GM23338 (cell line): ENCODE measurements around the gene MTA1. TPM values are rescaled to one million over a fixed set of nuclear protein-coding genes. Genes with fewer than 3 reads are reported as not detected.

Experiments used
- ATAC-seq: fragments of 200-7000 bp; cut with Tn5 transposase; 3 replicates; pipeline ENCODE4 v1.9.1; 2020
- DNase-seq: peaks from one replicate; pipeline ENCODE4 v3.0.0-alpha.2; 2015; ENCODE audit warnings: low spot score
- H2AFZ ChIP-seq: fragments of 200-600 bp; sonication (generic); 2 replicates; pipeline ENCODE4 v1.8.0; 2016; ENCODE audit warnings: antibody characterized with exemption, mild to moderate bottlenecking, moderate library complexity
- H3F3A ChIP-seq: fragments of 200-600 bp; sonication (generic); replicated peaks from 2 replicates; pipeline ENCODE4 v1.8.0; 2017; ENCODE audit warnings: antibody characterized with exemption, mixed run types, low read depth
- H3K27ac ChIP-seq: fragments of 200-600 bp; sonication (generic); 2 replicates; pipeline ENCODE4 v1.6.1; 2016; ENCODE audit warnings: low read depth
- H3K27me3 ChIP-seq: fragments of 200-600 bp; sonication (generic); 2 replicates; pipeline ENCODE4 v1.8.0; 2016; ENCODE audit warnings: mild to moderate bottlenecking, mixed run types, moderate library complexity; ENCODE audit not compliant: insufficient read depth
- H3K36me3 ChIP-seq: fragments of 200-600 bp; sonication (generic); 2 replicates; pipeline ENCODE4 v1.8.0; 2016; ENCODE audit warnings: mild to moderate bottlenecking; ENCODE audit not compliant: insufficient read depth
- H3K4me1 ChIP-seq: fragments of 200-600 bp; sonication (generic); 2 replicates; pipeline ENCODE4 v1.8.0; 2016; ENCODE audit warnings: mild to moderate bottlenecking, moderate library complexity; ENCODE audit not compliant: insufficient read depth
- H3K4me2 ChIP-seq: fragments of 200-600 bp; sonication (generic); 2 replicates; pipeline ENCODE4 v1.7.1; 2017; ENCODE audit warnings: mixed run types
- H3K4me3 ChIP-seq: fragments of 200-600 bp; sonication (generic); 2 replicates; pipeline ENCODE4 v1.6.1; 2016; ENCODE audit warnings: mixed run types
- H3K79me2 ChIP-seq: fragments of 200-600 bp; sonication (generic); replicated peaks from 2 replicates; pipeline ENCODE4 v1.8.0; 2017; ENCODE audit warnings: mild to moderate bottlenecking; ENCODE audit not compliant: insufficient read depth
- H3K9me2 ChIP-seq: fragments of 200-600 bp; sonication (generic); 2 replicates; pipeline ENCODE4 v1.8.0; 2017; ENCODE audit not compliant: insufficient read depth
- H4K20me1 ChIP-seq: fragments of 200-600 bp; sonication (generic); replicated peaks from 2 replicates; pipeline ENCODE4 v1.8.0; 2017; ENCODE audit warnings: mild to moderate bottlenecking; ENCODE audit not compliant: insufficient read depth
- H3K27ac Mint-ChIP-seq: 2 replicates; pipeline ENCODE4 v1.8.0; 2020; ENCODE audit warnings: inconsistent platforms, mild to moderate bottlenecking, moderate library complexity, mixed read lengths
- H3K27me3 Mint-ChIP-seq: 3 replicates; pipeline ENCODE4 v1.8.0; 2022; ENCODE audit warnings: low read depth, mild to moderate bottlenecking, moderate library complexity, mixed read lengths, inconsistent platforms; ENCODE audit not compliant: insufficient read depth, poor library complexity
- H3K36me3 Mint-ChIP-seq: 3 replicates; pipeline ENCODE4 v1.8.0; 2021; ENCODE audit warnings: low read depth, mild to moderate bottlenecking, inconsistent platforms, moderate library complexity, mixed read lengths
- H3K4me1 Mint-ChIP-seq: 3 replicates; pipeline ENCODE4 v1.8.0; 2020; ENCODE audit warnings: mild to moderate bottlenecking, inconsistent platforms, mixed read lengths
- H3K4me3 Mint-ChIP-seq: 3 replicates; pipeline ENCODE4 v1.8.0; 2021; ENCODE audit warnings: moderate library complexity, mild to moderate bottlenecking, inconsistent platforms, mixed read lengths
- H3K9me3 Mint-ChIP-seq: 3 replicates; pipeline ENCODE4 v1.8.0; 2020; ENCODE audit warnings: moderate library complexity, mild to moderate bottlenecking, inconsistent platforms, mixed read lengths
- EZH2phosphoT487 ChIP-seq: fragments of 200-600 bp; sonication (generic); IDR thresholded peaks from one replicate; pipeline ENCODE4 v1.8.1; 2018; ENCODE audit warnings: antibody characterized with exemption; ENCODE audit not compliant: unreplicated experiment
- ZNF331 ChIP-seq: fragments of 250-450 bp; sonication (Bioruptor Pico); IDR thresholded peaks from 2 replicates; pipeline ENCODE4 v1.5.0; 2020; ENCODE audit warnings: low read depth, mild to moderate bottlenecking, moderate library complexity
- polyA plus RNA-seq: library from polyadenylated mRNA; unstranded; fragments of >200 nt; fragmentation: Nextera tagmentation; extraction: Ambion mirVana; gene quantifications from 2 replicates; pipeline ENCODE4 v1.2.1, GENCODE V29; 2016
- total RNA-seq: library from RNA; depleted of rRNA; stranded (reverse); fragments of >200 nt; shearing (Covaris generic); gene quantifications from 2 replicates; pipeline ENCODE4 v1.2.3, GENCODE V29; 2014
- TF ChIP-seq, protein P1 (sequence below): IDR thresholded peaks from 2 replicates; pipeline ENCODE4 v1.6.1; 2016; ENCODE audit warnings: antibody characterized with exemption
- TF ChIP-seq, protein P2 (sequence below): IDR thresholded peaks from one replicate; pipeline ENCODE4 v1.6.1; 2018; ENCODE audit warnings: antibody characterized with exemption; ENCODE audit not compliant: unreplicated experiment

The MTA1 gene
- total and polyA plus RNA-seq, 2 experiments from 2014 or later: 53.3 to 126 TPM

DNA sequence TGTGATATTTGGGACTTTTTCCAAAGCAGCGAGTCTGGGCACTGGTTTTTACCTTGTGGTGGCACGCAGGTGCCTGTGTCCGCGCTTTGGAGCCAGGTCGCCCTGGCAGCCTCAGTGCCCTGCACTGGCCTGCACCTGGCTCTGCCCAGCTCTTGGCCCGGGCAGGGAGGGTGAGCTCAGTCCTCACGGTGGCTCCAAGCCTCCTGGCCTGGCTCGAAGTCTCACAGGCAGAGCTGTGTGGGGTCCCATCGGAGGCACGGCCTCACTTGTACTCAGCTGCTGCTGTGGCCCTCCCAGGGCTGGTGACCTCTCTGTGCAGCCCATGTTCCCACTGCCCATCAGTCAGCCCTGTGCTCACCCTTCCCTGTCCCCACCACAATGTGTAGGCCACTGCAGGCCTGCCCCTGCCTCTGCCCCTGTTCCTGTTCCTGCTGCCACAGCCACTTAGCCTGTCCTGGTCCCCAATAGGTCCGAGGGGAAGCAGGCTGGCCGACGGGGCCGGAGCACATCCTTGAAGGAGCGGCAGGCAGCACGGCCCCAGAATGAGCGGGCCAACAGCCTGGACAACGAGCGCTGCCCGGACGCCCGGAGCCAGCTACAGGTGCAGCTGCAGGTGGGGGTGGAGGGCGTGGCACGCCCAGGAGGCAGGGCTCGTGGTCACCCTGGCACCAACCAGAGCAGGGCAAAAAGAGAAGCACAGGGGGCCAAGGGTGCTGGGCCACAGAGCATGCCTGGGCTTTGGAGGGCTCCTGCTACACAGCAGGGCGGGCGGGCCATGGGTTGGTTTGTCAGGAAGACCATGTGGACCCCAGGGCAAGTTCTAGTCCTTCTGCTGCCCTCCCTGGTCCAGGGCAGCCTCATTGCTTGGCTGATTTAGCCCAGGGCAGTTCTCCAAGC, 37.9 kb upstream of the MTA1 start:
- DNase-seq: no peak
- TF ChIP-seq, protein P1, sequence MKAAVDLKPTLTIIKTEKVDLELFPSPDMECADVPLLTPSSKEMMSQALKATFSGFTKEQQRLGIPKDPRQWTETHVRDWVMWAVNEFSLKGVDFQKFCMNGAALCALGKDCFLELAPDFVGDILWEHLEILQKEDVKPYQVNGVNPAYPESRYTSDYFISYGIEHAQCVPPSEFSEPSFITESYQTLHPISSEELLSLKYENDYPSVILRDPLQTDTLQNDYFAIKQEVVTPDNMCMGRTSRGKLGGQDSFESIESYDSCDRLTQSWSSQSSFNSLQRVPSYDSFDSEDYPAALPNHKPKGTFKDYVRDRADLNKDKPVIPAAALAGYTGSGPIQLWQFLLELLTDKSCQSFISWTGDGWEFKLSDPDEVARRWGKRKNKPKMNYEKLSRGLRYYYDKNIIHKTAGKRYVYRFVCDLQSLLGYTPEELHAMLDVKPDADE: no peak
- no peaks in the 10 kb centered on the region for H3K4me1 Mint-ChIP-seq

DNA sequence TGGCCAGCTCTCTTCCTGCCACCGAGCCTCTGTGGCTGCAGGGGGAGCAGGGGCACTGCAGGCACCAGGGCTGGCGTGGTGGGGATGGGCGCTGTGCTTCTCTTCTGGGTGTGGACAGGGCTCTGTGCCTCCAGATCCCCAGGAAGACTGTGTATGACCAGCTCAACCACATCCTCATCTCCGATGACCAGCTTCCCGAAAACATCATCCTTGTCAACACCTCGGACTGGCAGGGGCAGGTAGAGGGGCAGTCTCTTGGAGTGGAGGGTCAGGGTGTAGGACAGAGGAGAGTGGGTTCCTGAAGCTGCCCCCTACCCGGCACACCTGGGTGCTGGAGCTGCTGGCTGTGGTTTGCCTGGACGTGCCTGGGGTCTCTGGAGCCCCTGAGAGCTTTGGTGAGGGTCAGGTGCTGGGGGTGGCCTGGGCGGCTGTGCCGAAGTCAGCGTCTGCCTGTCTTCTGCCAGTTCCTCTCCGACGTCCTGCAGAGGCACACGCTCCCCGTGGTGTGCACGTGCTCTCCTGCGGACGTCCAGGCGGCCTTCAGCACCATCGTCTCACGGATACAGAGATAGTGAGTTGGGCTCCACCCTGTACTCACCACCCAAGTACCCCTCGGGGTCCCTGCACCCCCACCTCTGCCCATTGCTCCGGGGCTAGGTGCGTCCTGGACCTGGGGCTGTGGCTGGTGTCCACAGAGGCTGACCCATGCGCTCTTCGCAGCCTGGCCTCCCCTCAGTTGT, 37.1 kb upstream of the MTA1 start:
- H3K9me3 Mint-ChIP-seq: no peaks in the 10 kb centered on the region
- Histone ChIP-seq H3F3A (0 out of 2 replicates have a peak, but pooled peaks cover 2% of the 10 kb centered on the region), H3K4me1 (no peaks in the 10 kb centered on the region), H3K79me2 (no peaks in the 10 kb centered on the region), H3K9me2 (no peaks in the 10 kb centered on the region), H4K20me1 (no peaks in the 10 kb centered on the region), H3K27ac (no peak overlapping the region), H3K27me3 (no peaks in the 10 kb centered on the region), H3K36me3 (no peaks in the 10 kb centered on the region), H2AFZ (no peak overlapping the region), H3K4me2 (no peak overlapping the region), H3K4me3 (no peak overlapping the region)
- no peak overlapping the region for H3K27ac Mint-ChIP-seq
- TF ChIP-seq ZNF331 (CRISPR knock-in tag): no peak
- TF ChIP-seq, protein P2, sequence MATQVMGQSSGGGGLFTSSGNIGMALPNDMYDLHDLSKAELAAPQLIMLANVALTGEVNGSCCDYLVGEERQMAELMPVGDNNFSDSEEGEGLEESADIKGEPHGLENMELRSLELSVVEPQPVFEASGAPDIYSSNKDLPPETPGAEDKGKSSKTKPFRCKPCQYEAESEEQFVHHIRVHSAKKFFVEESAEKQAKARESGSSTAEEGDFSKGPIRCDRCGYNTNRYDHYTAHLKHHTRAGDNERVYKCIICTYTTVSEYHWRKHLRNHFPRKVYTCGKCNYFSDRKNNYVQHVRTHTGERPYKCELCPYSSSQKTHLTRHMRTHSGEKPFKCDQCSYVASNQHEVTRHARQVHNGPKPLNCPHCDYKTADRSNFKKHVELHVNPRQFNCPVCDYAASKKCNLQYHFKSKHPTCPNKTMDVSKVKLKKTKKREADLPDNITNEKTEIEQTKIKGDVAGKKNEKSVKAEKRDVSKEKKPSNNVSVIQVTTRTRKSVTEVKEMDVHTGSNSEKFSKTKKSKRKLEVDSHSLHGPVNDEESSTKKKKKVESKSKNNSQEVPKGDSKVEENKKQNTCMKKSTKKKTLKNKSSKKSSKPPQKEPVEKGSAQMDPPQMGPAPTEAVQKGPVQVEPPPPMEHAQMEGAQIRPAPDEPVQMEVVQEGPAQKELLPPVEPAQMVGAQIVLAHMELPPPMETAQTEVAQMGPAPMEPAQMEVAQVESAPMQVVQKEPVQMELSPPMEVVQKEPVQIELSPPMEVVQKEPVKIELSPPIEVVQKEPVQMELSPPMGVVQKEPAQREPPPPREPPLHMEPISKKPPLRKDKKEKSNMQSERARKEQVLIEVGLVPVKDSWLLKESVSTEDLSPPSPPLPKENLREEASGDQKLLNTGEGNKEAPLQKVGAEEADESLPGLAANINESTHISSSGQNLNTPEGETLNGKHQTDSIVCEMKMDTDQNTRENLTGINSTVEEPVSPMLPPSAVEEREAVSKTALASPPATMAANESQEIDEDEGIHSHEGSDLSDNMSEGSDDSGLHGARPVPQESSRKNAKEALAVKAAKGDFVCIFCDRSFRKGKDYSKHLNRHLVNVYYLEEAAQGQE: no peak
- no peak for TF ChIP-seq EZH2phosphoT487
- H3K27me3 Mint-ChIP-seq: peaks cover 5% of the 10 kb centered on the region
- H3K4me3 Mint-ChIP-seq: no peak overlapping the region
- ATAC-seq: no peak
- DNase-seq: no peak
- no peaks in the 10 kb centered on the region for H3K4me1 Mint-ChIP-seq
- peaks cover 15% of the 10 kb centered on the region for H3K36me3 Mint-ChIP-seq

More for the DNA sequence above, 37.9 kb upstream of the MTA1 start:
- Histone ChIP-seq H3K27me3 (no peaks in the 10 kb centered on the region), H3K4me1 (no peaks in the 10 kb centered on the region), H3K4me2 (no peak overlapping the region), H3K79me2 (no peaks in the 10 kb centered on the region), H3K4me3 (no peak overlapping the region), H4K20me1 (no peaks in the 10 kb centered on the region), H3K36me3 (no peaks in the 10 kb centered on the region), H3K9me2 (no peaks in the 10 kb centered on the region), H3K27ac (no peak overlapping the region), H2AFZ (no peak overlapping the region), H3F3A (0 out of 2 replicates have a peak, but pooled peaks cover 2% of the 10 kb centered on the region)
- H3K9me3 Mint-ChIP-seq: no peaks in the 10 kb centered on the region
- ATAC-seq: no peak
- H3K4me3 Mint-ChIP-seq: no peak overlapping the region
- no peak overlapping the region for H3K27ac Mint-ChIP-seq
- H3K27me3 Mint-ChIP-seq: peaks cover 8% of the 10 kb centered on the region
- H3K36me3 Mint-ChIP-seq: peaks cover 15% of the 10 kb centered on the region
